HepG2 (cell line): ENCODE results near the gene ABCG4. TPM values are rescaled to one million over a fixed set of nuclear protein-coding genes. Genes with fewer than 3 reads are reported as not detected.

Experiments used
- ATAC-seq: fragments of 200-7000 bp; cut with Tn5 transposase; 3 replicates; pipeline ENCODE4 v1.9.1; 2020; ENCODE audit warnings: mild to moderate bottlenecking, moderate library complexity
- BruUV-seq: library from RNA; stranded (reverse); fragments of 400-500 nt; replicated peaks from 2 replicates; lab custom pipeline; 2021; lab: Mats Ljungman, UMichigan
- CTCF ChIA-PET: fragments of 300-600 bp; formaldehyde crosslinking; extraction: SDS; loops from one replicate; lab custom pipeline; 2021; ENCODE audit warnings: low total read pairs, inconsistent platforms, low intra/inter-chr PET ratio; lab: Yijun Ruan, JAX
- POLR2A ChIA-PET: fragments of 350-600 bp; sonication (Branson Sonifier 250); formaldehyde crosslinking; loops from one replicate; lab custom pipeline; 2020; ENCODE audit warnings: antibody characterized with exemption, inconsistent platforms; lab: Yijun Ruan, JAX
- DNase-seq: peaks from one replicate; pipeline ENCODE4 v3.0.0-alpha.2; 2015; ENCODE audit warnings: low spot score
- FAIRE-seq: peaks from 3 replicates; lab custom pipeline; 2011; peaks lifted over from hg19 to GRCh38; lab: Jason Lieb, UNC
- H2AFZ ChIP-seq: one replicate; pipeline ENCODE4 v1.6.1; 2011; ENCODE audit warnings: low read length, inconsistent platforms
- H3K27ac ChIP-seq: fragments of 300-600 bp; 3 replicates; pipeline ENCODE4 v1.8.0; 2011; ENCODE audit warnings: mixed run types, mild to moderate bottlenecking, mixed read lengths, low read length, inconsistent platforms; ENCODE audit not compliant: insufficient read depth; ENCODE audit errors: extremely low read length
- H3K27me3 ChIP-seq, 2 experiments: fragments of 200-600 bp in 1 of 2; 2 replicates in 1 of 2; 3 replicates in 1 of 2; pipeline versions ENCODE4 v1.6.0 to v1.8.0; 2011; ENCODE audit warnings: low read length in 2 of 2, mild to moderate bottlenecking in 2 of 2, moderate library complexity in 2 of 2, inconsistent platforms in 1 of 2; ENCODE audit not compliant: insufficient read depth in 2 of 2, control insufficient read depth in 1 of 2
- H3K36me3 ChIP-seq, 2 experiments: fragments of 200-600 bp in 1 of 2; replicated peaks in 1 of 2; 2 replicates in 1 of 2; 3 replicates in 1 of 2; pipeline versions ENCODE4 v1.5.1 to v1.8.0; 2011; ENCODE audit warnings: low read length in 2 of 2, inconsistent platforms in 1 of 2; ENCODE audit not compliant: insufficient read depth in 2 of 2, control insufficient read depth in 1 of 2
- H3K4me1 ChIP-seq: 2 replicates; pipeline ENCODE4 v1.5.1; 2012; ENCODE audit warnings: low read length, inconsistent platforms; ENCODE audit not compliant: insufficient read depth
- H3K4me2 ChIP-seq: 2 replicates; pipeline ENCODE4 v1.6.0; 2011; ENCODE audit warnings: low read depth, low read length, inconsistent platforms
- H3K4me3 ChIP-seq, 3 experiments: fragments of 200-600 bp in 1 of 3; sonication (generic), shearing (Covaris generic) in 1 of 3; replicated peaks in 1 of 3; 2 replicates each; pipeline ENCODE4 v1.5.1; 2011 to 2016; ENCODE audit warnings: low read length in 3 of 3, inconsistent platforms in 2 of 3, low read depth in 2 of 3, mild to moderate bottlenecking in 2 of 3, control low read depth in 1 of 3, mixed read lengths in 1 of 3; ENCODE audit not compliant: insufficient read depth in 1 of 3
- H3K79me2 ChIP-seq: one replicate; pipeline ENCODE4 v1.6.1; 2011; ENCODE audit warnings: low read length, inconsistent platforms; ENCODE audit not compliant: insufficient read depth
- H3K9ac ChIP-seq: 2 replicates; pipeline ENCODE4 v1.6.0; 2011; ENCODE audit warnings: mild to moderate bottlenecking, low read depth, low read length, inconsistent platforms; ENCODE audit not compliant: insufficient read depth
- H3K9me3 ChIP-seq: 2 replicates; pipeline ENCODE4 v1.5.1; 2012; ENCODE audit warnings: mild to moderate bottlenecking, low read length
- H4K20me1 ChIP-seq: 2 replicates; pipeline ENCODE4 v1.6.0; 2011; ENCODE audit warnings: inconsistent platforms, mild to moderate bottlenecking, low read length, moderate library complexity; ENCODE audit not compliant: insufficient read depth
- CBX5 ChIP-seq: sonication (generic); formaldehyde crosslinking; IDR thresholded peaks from 2 replicates; pipeline ENCODE4 v1.4.0; 2020; ENCODE audit warnings: missing genetic modification reagents, borderline replicate concordance
- DDIT3 ChIP-seq: sonication (generic); formaldehyde crosslinking; IDR thresholded peaks from 2 replicates; pipeline ENCODE4 v1.4.0; 2020; ENCODE audit warnings: mild to moderate bottlenecking, missing genetic modification reagents
- EP300 ChIP-seq, 3 experiments: sonication (generic) in 1 of 3; formaldehyde crosslinking in 1 of 3; IDR thresholded peaks; 2 replicates each; pipeline versions ENCODE4 v1.5.1 to v1.6.1; 2011 to 2020; ENCODE audit warnings: low read depth in 2 of 3, low read length in 2 of 3, borderline replicate concordance in 1 of 3, improper control_type of control experiment in 1 of 3, mild to moderate bottlenecking in 1 of 3, missing genetic modification reagents in 1 of 3, moderate library complexity in 1 of 3
- FLYWCH1 ChIP-seq: sonication (generic); formaldehyde crosslinking; IDR thresholded peaks from 2 replicates; pipeline ENCODE4 v1.8.1; 2023; ENCODE audit warnings: mild to moderate bottlenecking, missing genetic modification reagents
- JUND ChIP-seq: sonication (generic); formaldehyde crosslinking; IDR thresholded peaks from 2 replicates; pipeline ENCODE4 v1.8.0; 2022; ENCODE audit warnings: mild to moderate bottlenecking, missing genetic modification reagents
- KDM1A ChIP-seq: IDR thresholded peaks from 2 replicates; pipeline ENCODE4 v1.6.1; 2016; ENCODE audit warnings: missing compliant biosample characterization
- MAFF ChIP-seq: IDR thresholded peaks from 2 replicates; pipeline ENCODE4 v1.6.1; 2011; ENCODE audit warnings: low read depth, low read length, improper control_type of control experiment
- RARA ChIP-seq: IDR thresholded peaks from 2 replicates; pipeline ENCODE4 v1.6.1; 2016; ENCODE audit warnings: missing genetic modification reagents, missing compliant biosample characterization
- SMAD1 ChIP-seq: sonication (generic); formaldehyde crosslinking; IDR thresholded peaks from 2 replicates; pipeline ENCODE4 v1.4.0; 2020; ENCODE audit warnings: missing genetic modification reagents, low read depth, mild to moderate bottlenecking, borderline replicate concordance
- ZBTB1 ChIP-seq: sonication (generic); formaldehyde crosslinking; IDR thresholded peaks from 2 replicates; pipeline ENCODE4 v1.4.0; 2020; ENCODE audit warnings: missing genetic modification reagents, borderline replicate concordance
- ZFP82 ChIP-seq: sonication (generic); formaldehyde crosslinking; IDR thresholded peaks from 2 replicates; pipeline ENCODE4 v1.5.1; 2020; ENCODE audit warnings: mild to moderate bottlenecking, missing genetic modification reagents, borderline replicate concordance
- ZNF235 ChIP-seq: sonication (generic); formaldehyde crosslinking; IDR thresholded peaks from 2 replicates; pipeline ENCODE4 v1.8.1; 2023; ENCODE audit warnings: mild to moderate bottlenecking, missing genetic modification reagents, borderline replicate concordance
- ZNF30 ChIP-seq: sonication (generic); formaldehyde crosslinking; IDR thresholded peaks from 2 replicates; pipeline ENCODE4 v1.5.0; 2020; ENCODE audit warnings: mild to moderate bottlenecking, missing genetic modification reagents
- ZNF503 ChIP-seq: sonication (generic); formaldehyde crosslinking; IDR thresholded peaks from 2 replicates; pipeline ENCODE4 v1.4.0; 2020; ENCODE audit warnings: missing genetic modification reagents
- ZNF766 ChIP-seq: sonication (generic); formaldehyde crosslinking; IDR thresholded peaks from 2 replicates; pipeline ENCODE4 v1.5.0; 2020; ENCODE audit warnings: missing genetic modification reagents, borderline replicate concordance
- ZNF841 ChIP-seq: sonication (generic); formaldehyde crosslinking; IDR thresholded peaks from 2 replicates; pipeline ENCODE4 v1.8.1; 2023; ENCODE audit warnings: missing genetic modification reagents, borderline replicate concordance
- WGBS: methylation state at CpG from one replicate; pipeline ENCODE4 v1.1.6; 2017; ENCODE audit warnings: low lambda C conversion rate; 5-methylcytosine and 5-hydroxymethylcytosine counted together
- in situ Hi-C: cut with HindIII; loops from 2 replicates; pipeline ENCODE4 v1.10.0; 2017; ENCODE audit warnings: low pct_unique_long_range_greater_than_20kb; ENCODE audit not compliant: extremely low pct_ligation_motif_present
- intact Hi-C: fragments of 100-400 bp; cut with micrococcal nuclease; formaldehyde crosslinking; loops from one replicate; pipeline ENCODE4 v1.10.0; 2022; ENCODE audit not compliant: unreplicated experiment
- polyA plus RNA-seq, 8 experiments: library from polyadenylated mRNA; depleted of rRNA in 3 of 8; stranded (reverse) in 7 of 8; unstranded in 1 of 8; fragments of >200 nt; fragmentation: Illumina TruSeq in 4 of 8; extraction: Trizol in 4 of 8; gene quantifications; 2 replicates each; pipeline versions ENCODE4 v1.2.1 to v1.2.3, GENCODE V29; 2011 to 2016; ENCODE audit warnings: low read depth in 4 of 8, missing spikeins in 1 of 8, mixed read lengths in 1 of 8; ENCODE audit not compliant: insufficient read depth in 1 of 8
- total RNA-seq, 5 experiments: library from RNA; depleted of rRNA; stranded (reverse); fragments of >200 nt; fragmentation: Illumina TruSeq; extraction: Trizol; gene quantifications; 2 replicates each; pipeline ENCODE4 v1.2.3, GENCODE V29; 2016; ENCODE audit warnings: low read depth in 1 of 5

Gene ABCG4
- total and polyA plus RNA-seq, 2 of the 13 experiments (the other 11 are each of a cell fraction or from before 2014, with no cell fraction given), result not detected

- intact Hi-C loops, result loop anchor here (2.0 kb wide), 1 partner anchor 21 kb away; the partner anchor contains the start of gene HINFP
- peak overlapping the region; percentile 96; the same call in 1 of the 2 replicates for H3K4me2 ChIP-seq
- no peaks in the 10 kb centered on the region for H3K9me3 ChIP-seq
- H3K9ac ChIP-seq, result no peak overlapping the region; the same call in 1 of the 2 replicates
- ATAC-seq (no peak), FAIRE-seq (no peak), DNase-seq (no peak)
- no peak overlapping the region for H2AFZ ChIP-seq
- peak overlapping the region in 1 of 3 experiments; percentile 86; a peak in 1 of 6 replicates for H3K4me3 ChIP-seq
- H3K27ac ChIP-seq, result no peak overlapping the region
- no peaks in the 10 kb centered on the region for H4K20me1 ChIP-seq
- in situ Hi-C loops, result no loop called here
- no peaks in the 10 kb centered on the region; a peak in 1 of 5 replicates for H3K27me3 ChIP-seq
- H3K36me3 ChIP-seq, result peaks cover 10 to 26% of the 10 kb centered on the region in 2 experiments; a peak in 4 of 5 replicates
- TF ChIP-seq ZNF30 (CRISPR knock-in tag) (no peak), ZBTB1 (CRISPR knock-in tag) (no peak), SMAD1 (CRISPR knock-in tag) (no peak), MAFF (no peak), CBX5 (CRISPR knock-in tag) (no peak), DDIT3 (CRISPR knock-in tag) (no peak), ZNF503 (no peak), ZNF766 (CRISPR knock-in tag) (no peak), ZFP82 (CRISPR knock-in tag) (no peak), FLYWCH1 (CRISPR knock-in tag) (no peak), ZNF841 (CRISPR knock-in tag) (no peak), KDM1A (CRISPR knock-in tag) (no peak), ZNF235 (CRISPR knock-in tag) (no peak), RARA (CRISPR knock-in tag) (no peak), JUND (CRISPR knock-in tag) (no peak), EP300 (IDR thresholded peaks at IDR 0.05; ENCODE audit: low read depth in 2 of 2, low read length in 2 of 2) (no peak), EP300 (CRISPR knock-in tag; IDR thresholded peaks at IDR 0.05; ENCODE audit: borderline replicate concordance) (no peak)
- H3K79me2 ChIP-seq, result peaks cover 22% of the 10 kb centered on the region
- no TSS peak for BruUV-seq
- ChIA-PET POLR2A (interaction anchor here (0.9 to 1.5 kb wide), 2 partner anchors 9 to 15 kb away, joined by 3 to 9 read pairs; partner anchors contain the start of gene HMBS), CTCF (no interaction called here)
- 89% methylated on average over 6 of the region's 6 CpGs for WGBS
- peaks cover 32% of the 10 kb centered on the region for H3K4me1 ChIP-seq
Measured at GRCh38 chr11:119099711-119100110, 49.1 kb upstream of the ABCG4 start.
